ENCODE data around the gene PYM1.
"Not testable (repeated sequence)": the region's sequence is repeated elsewhere in the genome, so short reads cannot be mapped to it uniquely, and the experiment has no call there.

Gene PYM1

GRCh38 chr12:55938826-55939501 is 11.3 kb upstream of the PYM1 start:
- no peak for DNase-seq

GRCh38 chr12:55937981-55938380 is 10.3 kb upstream of the PYM1 start:
- DNase-seq, result no peak

GRCh38 chr12:55935738-55936151 is 8.1 kb upstream of the PYM1 start:
- no peak for DNase-seq

GRCh38 chr12:55934773-55935172 is 7.1 kb upstream of the PYM1 start:
- no peak for DNase-seq

GRCh38 chr12:55933799-55934742 is 6.4 kb upstream of the PYM1 start:
- DNase-seq, result no peak

- DNase-seq, result no peak
Observed at GRCh38 chr12:55933169-55933798, 5.6 kb upstream of the PYM1 start.

- DNase-seq, result no peak
Observed at GRCh38 chr12:55932551-55932910, 4.8 kb upstream of the PYM1 start.

GRCh38 chr12:55931780-55932550 is 4.3 kb upstream of the PYM1 start:
- no peak for DNase-seq

- DNase-seq, result no peak
Observed at GRCh38 chr12:55931317-55931779, 3.7 kb upstream of the PYM1 start.

- no peak for DNase-seq
Observed at GRCh38 chr12:55930771-55931316, 3.1 kb upstream of the PYM1 start, which contains the start of gene DGKA. Gene DGKA (plus strand): TSS chr12:55931162. CDS start chr12:55936504, 5,342 bp downstream.

- no peak for DNase-seq
Observed at GRCh38 chr12:55929306-55929791, 1.7 kb upstream of the PYM1 start.

- peak; percentile 68 for DNase-seq
Observed at GRCh38 chr12:55926738-55927587, 731 bp downstream of the PYM1 start.

GRCh38 chr12:55925870-55926737 is 1.6 kb downstream of the PYM1 start:
- no peak for DNase-seq

GRCh38 chr12:55925371-55925770 is 2.3 kb downstream of the PYM1 start:
- no peak for DNase-seq

GRCh38 chr12:55923648-55924047 is 4.0 kb downstream of the PYM1 start:
- DNase-seq, result not testable (repeated sequence)

- no peak for DNase-seq
Observed at GRCh38 chr12:55922126-55922525, 5.6 kb downstream of the PYM1 start.

GRCh38 chr12:55919032-55919431 is 8.7 kb downstream of the PYM1 start:
- DNase-seq, result not testable (repeated sequence)

GRCh38 chr12:55915482-55915859 is 12.2 kb downstream of the PYM1 start:
- no peak for DNase-seq

GRCh38 chr12:55912908-55913307 is 14.8 kb downstream of the PYM1 start:
- DNase-seq, result no peak

GRCh38 chr12:55909513-55909884 is 18.2 kb downstream of the PYM1 start:
- DNase-seq, result no peak

Data from NCI-H1105 (cell line).